SKM-1 (cell line): ENCODE data around the gene ELL.

Experiments
- DNase-seq: peaks from one replicate; lab custom pipeline; 2025; ENCODE audit not compliant: unreplicated experiment; lab: John Stamatoyannopoulos, UW

ELL gene

GRCh38 chr19:18449552-18449951 is 72.3 kb downstream of the ELL start:
- DNase-seq = no peak

- no peak for DNase-seq
Observed at GRCh38 chr19:18446811-18447359, 75.0 kb downstream of the ELL start.

GRCh38 chr19:18446145-18446810 is 75.6 kb downstream of the ELL start:
- no peak for DNase-seq

GRCh38 chr19:18445262-18445948 is 76.5 kb downstream of the ELL start:
- DNase-seq = no peak

GRCh38 chr19:18444513-18444912 is 77.4 kb downstream of the ELL start:
- DNase-seq = no peak

GRCh38 chr19:18443831-18444230 is 78.0 kb downstream of the ELL start:
- DNase-seq = no peak

GRCh38 chr19:18443406-18443805 is 78.5 kb downstream of the ELL start:
- no peak for DNase-seq

- DNase-seq = no peak
Observed at GRCh38 chr19:18442941-18443340, 78.9 kb downstream of the ELL start.

- DNase-seq = no peak
Observed at GRCh38 chr19:18441804-18442788, 79.8 kb downstream of the ELL start.

GRCh38 chr19:18440936-18441803 is 80.7 kb downstream of the ELL start:
- no peak for DNase-seq

GRCh38 chr19:18440415-18440877 is 81.4 kb downstream of the ELL start:
- DNase-seq = peak; percentile 33

GRCh38 chr19:18439910-18440237 is 82.0 kb downstream of the ELL start:
- no peak for DNase-seq

- no peak for DNase-seq
Observed at GRCh38 chr19:18439025-18439909, 82.6 kb downstream of the ELL start.

GRCh38 chr19:18438331-18439024 is 83.4 kb downstream of the ELL start:
- no peak for DNase-seq

GRCh38 chr19:18437491-18438330 is 84.2 kb downstream of the ELL start, which contains the start of gene ISYNA1:
ISYNA1 (minus strand) TSS chr19:18438133; CDS start chr19:18437979, 154 bp downstream.
- DNase-seq = no peak

- DNase-seq = no peak
Observed at GRCh38 chr19:18436671-18437490, 85.0 kb downstream of the ELL start.
